ENCODE measurements around the gene NACC2. TPM values are rescaled to one million over a fixed set of nuclear protein-coding genes. Genes with fewer than 3 reads are reported as not detected.

NACC2 gene
- total and polyA plus RNA-seq, 10 of the 15 experiments (the other 5 are each of a cell fraction or from before 2014, with no cell fraction given) = 0.66 to 14.7 (median 3.5) TPM

- TF ChIP-seq KDM1A (IDR thresholded peaks at IDR 0.05; ENCODE audit: borderline replicate concordance) (no peak), SMAD1 (IDR thresholded peaks at IDR 0.05; ENCODE audit: low read depth, partially characterized antibody) (no peak), POU2F2 (IDR thresholded peaks at IDR 0.05; ENCODE audit: borderline replicate concordance, low read depth, low read length) (no peak), MTA3 (IDR thresholded peaks at IDR 0.05; ENCODE audit: borderline replicate concordance, low read length) (no peak), POLR2AphosphoS2 (IDR thresholded peaks at IDR 0.05; ENCODE audit: low read depth, low read length) (no peak)
- H3K4me2 ChIP-seq (ENCODE audit: control insufficient read depth, insufficient read depth) = no peak overlapping the region
Measured at GRCh38 chr9:135998016-135998380, 97.1 kb downstream of the NACC2 start.

GRCh38 chr9:135997090-135998015, 97.7 kb downstream of the NACC2 start:
- ChIA-PET SMC1A (ENCODE audit: uncharacterized antibody, unreplicated experiment) (no interaction called here), POLR2A (interaction anchor here (0.5 kb wide), 1 partner anchor 99 kb away, joined by 4 read pairs; no protein-coding TSS in a partner anchor), CTCF (no interaction called here), RAD21 (ENCODE audit: unreplicated experiment) (no interaction called here)
- no peaks in the 10 kb centered on the region for H3K9me3 ChIP-seq (replicated peaks; ENCODE audit: control insufficient read depth, insufficient read depth, low read length)
- FAIRE-seq (no peak), DNase-seq (ENCODE audit: low read depth, low spot score) (no peak), ATAC-seq (no peak)
- in situ Hi-C loops (cut with MboI) (no loop called here), intact Hi-C loops (cut with micrococcal nuclease; ENCODE audit: unreplicated experiment) (no loop called here)
- WGBS (ENCODE audit: insufficient coverage, insufficient replicate concordance, low lambda C conversion rate, missing lambda C conversion rate) = 50% methylated on average over 34 of the region's 34 CpGs
- no peaks in the 10 kb centered on the region for H3K27me3 ChIP-seq (replicated peaks in 1 of 2; ENCODE audit: control insufficient read depth in 2 of 2, insufficient read depth in 2 of 2, low read length in 1 of 2)
- peaks cover 4% of the 10 kb centered on the region for H3K4me1 ChIP-seq (ENCODE audit: control insufficient read depth, insufficient read depth, low read length)
- no TSS peak for BruUV-seq (replicated peaks)
- TF ChIP-seq SP1 (IDR thresholded peaks at IDR 0.05; ENCODE audit: low read depth, low read length) = no peak
- TF ChIP-seq ATF7 (IDR thresholded peaks at IDR 0.05; ENCODE audit: low read depth) = no peak
- TF ChIP-seq STAT1 (conservative IDR thresholded peaks at IDR 0.05) = no peak
- H3K4me3 ChIP-seq = no peak overlapping the region
- H2AFZ ChIP-seq (ENCODE audit: control insufficient read depth, low read depth, low read length) = no peak overlapping the region
- no peaks in the 10 kb centered on the region for H4K20me1 ChIP-seq (ENCODE audit: control insufficient read depth, insufficient read depth)
- H3K36me3 ChIP-seq (ENCODE audit: control insufficient read depth in 2 of 2, insufficient read depth in 2 of 2, low read length in 1 of 2) = no peaks in the 10 kb centered on the region
- no peak overlapping the region for H3K4me2 ChIP-seq (ENCODE audit: control insufficient read depth, insufficient read depth)
- H3K9ac ChIP-seq (ENCODE audit: control insufficient read depth, insufficient read depth, low read length) = no peak overlapping the region
- H3K27ac ChIP-seq (ENCODE audit: control insufficient read depth, insufficient read depth) = no peak overlapping the region
- no peaks in the 10 kb centered on the region for H3K79me2 ChIP-seq (ENCODE audit: control insufficient read depth, insufficient read depth, low read length)

More at GRCh38 chr9:135998016-135998380, 97.1 kb downstream of the NACC2 start:
- SMC1A ChIA-PET (ENCODE audit: uncharacterized antibody, unreplicated experiment) = no interaction called here
- Histone ChIP-seq H4K20me1 (ENCODE audit: control insufficient read depth, insufficient read depth) (no peaks in the 10 kb centered on the region), H3K27me3 (replicated peaks in 1 of 2; ENCODE audit: control insufficient read depth in 2 of 2, insufficient read depth in 2 of 2, low read length in 1 of 2) (no peaks in the 10 kb centered on the region), H3K27ac (ENCODE audit: control insufficient read depth, insufficient read depth) (no peak overlapping the region), H3K4me1 (ENCODE audit: control insufficient read depth, insufficient read depth, low read length) (no peaks in the 10 kb centered on the region), H2AFZ (ENCODE audit: control insufficient read depth, low read depth, low read length) (no peak overlapping the region), H3K4me3 (no peak overlapping the region), H3K9ac (ENCODE audit: control insufficient read depth, insufficient read depth, low read length) (no peak overlapping the region), H3K36me3 (ENCODE audit: control insufficient read depth in 2 of 2, insufficient read depth in 2 of 2, low read length in 1 of 2) (no peaks in the 10 kb centered on the region), H3K9me3 (replicated peaks; ENCODE audit: control insufficient read depth, insufficient read depth, low read length) (no peaks in the 10 kb centered on the region), H3K79me2 (ENCODE audit: control insufficient read depth, insufficient read depth, low read length) (no peaks in the 10 kb centered on the region)
- no peak for DNase-seq (ENCODE audit: low read depth, low spot score)
- in situ Hi-C loops (cut with MboI) (no loop called here), intact Hi-C loops (cut with micrococcal nuclease; ENCODE audit: unreplicated experiment) (no loop called here)
- BruUV-seq (replicated peaks) = no TSS peak
- WGBS (ENCODE audit: insufficient coverage, insufficient replicate concordance, low lambda C conversion rate, missing lambda C conversion rate) = 38% methylated on average over 10 of the region's 10 CpGs
- POLR2A ChIA-PET = no interaction called here
- ATAC-seq = no peak
- FAIRE-seq = no peak
- RAD21 ChIA-PET (ENCODE audit: unreplicated experiment) = no interaction called here
- CTCF ChIA-PET = no interaction called here

All from GM12878 (cell line).